Gastroesophageal sphincter (tissue), 3 donors: ENCODE data around the gene ANO5.

Source experiments
- EP300 ChIP-seq: sonication (generic); formaldehyde crosslinking; IDR thresholded peaks from one replicate; pipeline ENCODE4 v1.6.1; 2017; ENCODE audit warnings: antibody characterized with exemption, mild to moderate bottlenecking
- POLR2A ChIP-seq, 2 donors: fragments of 450-650 bp; IDR thresholded peaks; one replicate each; pipeline ENCODE4 v1.6.1; 2017; ENCODE audit warnings: antibody characterized with exemption in 2 of 2, mild to moderate bottlenecking in 2 of 2, moderate library complexity in 1 of 2
- TF ChIP-seq, protein P1 (sequence below), 4 experiments: fragments of 200-600 bp in 2 of 4; fragments of 450-650 bp in 2 of 4; sonication (generic) in 1 of 4; IDR thresholded peaks; one replicate each; pipeline ENCODE4 v1.5.1; 2017 to 2019; ENCODE audit warnings: antibody characterized with exemption in 4 of 4, mild to moderate bottlenecking in 2 of 4, moderate library complexity in 2 of 4

DNA sequence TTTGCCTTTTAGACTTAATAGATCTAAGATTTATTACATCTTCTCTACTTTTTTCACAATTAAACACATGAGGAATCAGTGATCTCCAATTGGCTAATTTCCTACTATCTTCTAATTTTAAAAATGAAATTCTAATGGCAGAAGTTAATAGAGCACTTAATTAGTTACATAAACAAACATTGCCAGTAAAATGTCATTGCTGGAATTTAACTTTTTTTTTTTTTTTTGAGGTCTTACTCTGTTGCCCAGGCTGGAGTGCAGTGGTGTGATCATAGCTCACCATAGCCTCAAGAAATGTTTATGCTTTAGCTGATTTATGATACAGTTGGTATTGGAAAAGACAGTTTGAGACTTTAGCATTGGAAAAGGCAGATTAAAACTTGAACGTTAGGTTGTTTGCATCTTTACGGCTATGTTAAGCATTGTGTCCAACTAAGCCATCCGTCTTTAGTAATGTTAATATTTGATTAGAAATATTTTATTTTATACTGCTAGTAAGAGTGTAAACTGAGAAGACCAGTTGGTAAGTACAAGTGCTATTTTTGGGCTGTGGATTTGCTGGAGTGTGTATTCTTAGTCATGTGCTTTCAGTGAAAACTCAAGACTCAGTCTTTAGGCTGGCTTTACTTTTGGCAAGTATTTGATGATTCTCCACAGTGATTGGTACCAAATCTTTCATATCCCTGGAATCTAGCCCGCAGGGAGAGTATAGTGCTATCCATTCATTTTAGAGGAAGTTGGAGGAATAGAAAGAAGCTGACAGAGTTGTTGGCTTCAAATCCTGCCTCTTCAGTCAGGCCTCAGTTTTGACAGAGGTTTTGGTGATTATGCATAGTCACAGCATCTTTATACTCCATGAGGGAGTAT lies 4.5 kb downstream of the ANO5 start:
- no peak for TF ChIP-seq EP300
- TF ChIP-seq POLR2A (IDR thresholded peaks at IDR 0.05), result no peak
- TF ChIP-seq, protein P1, sequence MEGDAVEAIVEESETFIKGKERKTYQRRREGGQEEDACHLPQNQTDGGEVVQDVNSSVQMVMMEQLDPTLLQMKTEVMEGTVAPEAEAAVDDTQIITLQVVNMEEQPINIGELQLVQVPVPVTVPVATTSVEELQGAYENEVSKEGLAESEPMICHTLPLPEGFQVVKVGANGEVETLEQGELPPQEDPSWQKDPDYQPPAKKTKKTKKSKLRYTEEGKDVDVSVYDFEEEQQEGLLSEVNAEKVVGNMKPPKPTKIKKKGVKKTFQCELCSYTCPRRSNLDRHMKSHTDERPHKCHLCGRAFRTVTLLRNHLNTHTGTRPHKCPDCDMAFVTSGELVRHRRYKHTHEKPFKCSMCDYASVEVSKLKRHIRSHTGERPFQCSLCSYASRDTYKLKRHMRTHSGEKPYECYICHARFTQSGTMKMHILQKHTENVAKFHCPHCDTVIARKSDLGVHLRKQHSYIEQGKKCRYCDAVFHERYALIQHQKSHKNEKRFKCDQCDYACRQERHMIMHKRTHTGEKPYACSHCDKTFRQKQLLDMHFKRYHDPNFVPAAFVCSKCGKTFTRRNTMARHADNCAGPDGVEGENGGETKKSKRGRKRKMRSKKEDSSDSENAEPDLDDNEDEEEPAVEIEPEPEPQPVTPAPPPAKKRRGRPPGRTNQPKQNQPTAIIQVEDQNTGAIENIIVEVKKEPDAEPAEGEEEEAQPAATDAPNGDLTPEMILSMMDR (IDR thresholded peaks at IDR 0.05), result no peak
